ENCODE data around the gene SLC7A10.

Gene SLC7A10

GRCh38 chr19:33161201-33161600 lies 64.4 kb downstream of the SLC7A10 start:
- DNase-seq (ENCODE audit: low read depth, low spot score): no peak
- H3K4me3 ChIP-seq (ENCODE audit: low read depth, low read length): no peak overlapping the region
- in situ Hi-C loops (cut with HindIII; ENCODE audit: low sequenced_read_pairs): no loop called here
- no peak for TF ChIP-seq CTCF (IDR thresholded peaks at IDR 0.05; ENCODE audit: low read depth, low read length)

GRCh38 chr19:33159893-33160292 lies 65.8 kb downstream of the SLC7A10 start:
- in situ Hi-C loops (cut with HindIII; ENCODE audit: low sequenced_read_pairs): no loop called here
- TF ChIP-seq CTCF (IDR thresholded peaks at IDR 0.05; ENCODE audit: low read depth, low read length): no peak
- no peak for DNase-seq (ENCODE audit: low read depth, low spot score)
- no peak overlapping the region for H3K4me3 ChIP-seq (ENCODE audit: low read depth, low read length)

- in situ Hi-C loops (cut with HindIII; ENCODE audit: low sequenced_read_pairs): no loop called here
- no peak for DNase-seq (ENCODE audit: low read depth, low spot score)
- no peak overlapping the region for H3K4me3 ChIP-seq (ENCODE audit: low read depth, low read length)
- no peak for TF ChIP-seq CTCF (IDR thresholded peaks at IDR 0.05; ENCODE audit: low read depth, low read length)
Observed at GRCh38 chr19:33159149-33159548, 66.5 kb downstream of the SLC7A10 start.

All from astrocyte of the spinal cord (primary cell).